Testis (tissue), 3 donors: ENCODE data around the gene MRPL9. TPM values are rescaled to one million over a fixed set of nuclear protein-coding genes. Genes with fewer than 3 reads are reported as not detected.

Source experiments
- DNase-seq: peaks from one replicate; pipeline ENCODE4 v3.0.0-alpha.2; 2019
- H3K27ac ChIP-seq, 2 donors: fragments of 200-600 bp; sonication (generic); one replicate each; pipeline ENCODE4 v1.5.1; 2019
- H3K27me3 ChIP-seq: fragments of 200-600 bp; sonication (generic); one replicate; pipeline ENCODE4 v1.5.1; 2019
- H3K36me3 ChIP-seq: fragments of 200-600 bp; sonication (generic); one replicate; pipeline ENCODE4 v1.5.1; 2017; ENCODE audit warnings: low read depth; ENCODE audit errors: missing control alignments
- H3K4me1 ChIP-seq: fragments of 200-600 bp; sonication (generic); one replicate; pipeline ENCODE4 v1.5.1; 2019
- H3K4me3 ChIP-seq, 2 donors: fragments of 200-600 bp; sonication (generic); one replicate each; pipeline ENCODE4 v1.5.1; 2017 to 2019
- H3K9me3 ChIP-seq: fragments of 200-600 bp; sonication (generic); one replicate; pipeline ENCODE4 v1.5.1; 2017
- POLR2A ChIP-seq: fragments of 450-650 bp; IDR thresholded peaks from one replicate; pipeline ENCODE4 v1.6.1; 2017; ENCODE audit warnings: antibody characterized with exemption, mild to moderate bottlenecking, moderate library complexity
- WGBS, 2 donors: methylation state at CpG; one replicate each; pipeline ENCODE4 v1.1.5; 2018; 5-methylcytosine and 5-hydroxymethylcytosine counted together
- intact Hi-C: fragments of 100-400 bp; cut with DNase I; formaldehyde crosslinking; loops from one replicate; pipeline ENCODE4 v1.15.1; 2023; ENCODE audit warnings: low total_unique reads
- polyA plus RNA-seq: library from polyadenylated mRNA; stranded (reverse); fragments of 350-450 nt; fragmentation: Illumina TruSeq; extraction: RNeasy Lipid Tissue Mini Kit (QIAGEN cat#74804); gene quantifications from one replicate; pipeline ENCODE4 v1.2.3, GENCODE V29; 2014; ENCODE audit warnings: low read depth, low replicate concordance; ENCODE audit not compliant: insufficient read depth
- total RNA-seq, 2 donors: library from RNA; depleted of rRNA; stranded (reverse); fragments of >200 nt; gene quantifications; one replicate each; pipeline ENCODE4 v1.2.3, GENCODE V29; 2016
- TF ChIP-seq, protein P1 (sequence below), 3 experiments: fragments of 450-650 bp in 2 of 3; fragments of 200-600 bp in 1 of 3; sonication (generic) in 1 of 3; IDR thresholded peaks; one replicate each; pipeline ENCODE4 v1.5.1; 2016 to 2019; ENCODE audit warnings: antibody characterized with exemption in 3 of 3, mild to moderate bottlenecking in 2 of 3, moderate library complexity in 1 of 3

Gene MRPL9
- total and polyA plus RNA-seq, 3 donors from 2014 or later: 53.5 to 75.0 (median 70.6) TPM

DNA sequence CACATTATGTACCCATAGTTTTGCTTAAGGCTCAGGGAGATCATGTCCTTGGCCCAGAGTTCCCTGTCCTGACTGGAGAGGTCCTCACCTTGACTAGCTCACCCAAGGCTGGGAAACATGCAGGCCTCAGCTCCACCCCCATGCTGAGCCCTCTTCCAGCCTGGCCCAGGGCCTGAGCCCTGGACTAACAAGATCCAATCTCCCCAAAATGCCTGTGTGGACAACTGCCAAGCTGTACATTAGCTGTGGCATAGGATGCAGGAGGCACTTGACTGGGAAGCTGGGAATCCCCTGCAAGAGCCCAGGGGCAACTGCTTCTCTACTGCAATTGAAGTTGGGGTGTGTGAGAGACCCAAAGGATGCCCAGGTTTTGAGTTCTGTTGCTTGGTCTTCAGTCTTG is 39.9 kb upstream of the MRPL9 start:
- Histone ChIP-seq H3K36me3 (no peaks in the 10 kb centered on the region), H3K27me3 (no peaks in the 10 kb centered on the region), H3K4me1 (no peaks in the 10 kb centered on the region), H3K27ac (no peak overlapping the region), H3K4me3 (no peak overlapping the region), H3K9me3 (no peaks in the 10 kb centered on the region)
- TF ChIP-seq, protein P1, sequence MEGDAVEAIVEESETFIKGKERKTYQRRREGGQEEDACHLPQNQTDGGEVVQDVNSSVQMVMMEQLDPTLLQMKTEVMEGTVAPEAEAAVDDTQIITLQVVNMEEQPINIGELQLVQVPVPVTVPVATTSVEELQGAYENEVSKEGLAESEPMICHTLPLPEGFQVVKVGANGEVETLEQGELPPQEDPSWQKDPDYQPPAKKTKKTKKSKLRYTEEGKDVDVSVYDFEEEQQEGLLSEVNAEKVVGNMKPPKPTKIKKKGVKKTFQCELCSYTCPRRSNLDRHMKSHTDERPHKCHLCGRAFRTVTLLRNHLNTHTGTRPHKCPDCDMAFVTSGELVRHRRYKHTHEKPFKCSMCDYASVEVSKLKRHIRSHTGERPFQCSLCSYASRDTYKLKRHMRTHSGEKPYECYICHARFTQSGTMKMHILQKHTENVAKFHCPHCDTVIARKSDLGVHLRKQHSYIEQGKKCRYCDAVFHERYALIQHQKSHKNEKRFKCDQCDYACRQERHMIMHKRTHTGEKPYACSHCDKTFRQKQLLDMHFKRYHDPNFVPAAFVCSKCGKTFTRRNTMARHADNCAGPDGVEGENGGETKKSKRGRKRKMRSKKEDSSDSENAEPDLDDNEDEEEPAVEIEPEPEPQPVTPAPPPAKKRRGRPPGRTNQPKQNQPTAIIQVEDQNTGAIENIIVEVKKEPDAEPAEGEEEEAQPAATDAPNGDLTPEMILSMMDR (IDR thresholded peaks at IDR 0.05): no peak
- TF ChIP-seq POLR2A: no peak
- intact Hi-C loops: no loop called here
- DNase-seq: no peak

DNA sequence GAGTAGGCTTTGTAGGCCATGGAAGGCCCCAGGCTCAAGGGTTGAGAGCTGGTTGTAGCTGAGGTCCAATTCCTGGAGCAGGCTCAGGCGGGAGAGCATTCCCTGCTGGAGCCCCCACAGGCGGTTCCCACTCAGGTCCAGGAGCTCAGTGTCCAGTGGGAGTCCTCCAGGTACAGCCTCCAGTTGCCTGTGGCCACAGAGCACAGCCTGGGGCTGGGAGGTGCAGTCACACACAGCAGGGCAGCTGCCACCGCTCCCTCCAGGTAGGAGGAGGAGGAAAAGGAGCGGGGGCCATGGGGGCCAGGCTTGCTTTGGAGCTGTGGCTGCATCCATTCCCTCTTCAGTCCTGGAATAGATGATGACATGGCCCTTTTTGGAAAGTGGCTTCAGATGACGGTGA is 39.1 kb upstream of the MRPL9 start:
- no peaks in the 10 kb centered on the region for H3K4me1 ChIP-seq
- no peaks in the 10 kb centered on the region for H3K27me3 ChIP-seq
- WGBS, 2 donors: 96 to 97% methylated on average over 5 of the region's 5 CpGs
- TF ChIP-seq, protein P1 (IDR thresholded peaks at IDR 0.05): no peak
- TF ChIP-seq POLR2A: no peak
- no peak overlapping the region for H3K27ac ChIP-seq
- no peaks in the 10 kb centered on the region for H3K9me3 ChIP-seq
- H3K4me3 ChIP-seq: no peak overlapping the region
- intact Hi-C loops: no loop called here
- no peaks in the 10 kb centered on the region for H3K36me3 ChIP-seq
- no peak for DNase-seq

DNA sequence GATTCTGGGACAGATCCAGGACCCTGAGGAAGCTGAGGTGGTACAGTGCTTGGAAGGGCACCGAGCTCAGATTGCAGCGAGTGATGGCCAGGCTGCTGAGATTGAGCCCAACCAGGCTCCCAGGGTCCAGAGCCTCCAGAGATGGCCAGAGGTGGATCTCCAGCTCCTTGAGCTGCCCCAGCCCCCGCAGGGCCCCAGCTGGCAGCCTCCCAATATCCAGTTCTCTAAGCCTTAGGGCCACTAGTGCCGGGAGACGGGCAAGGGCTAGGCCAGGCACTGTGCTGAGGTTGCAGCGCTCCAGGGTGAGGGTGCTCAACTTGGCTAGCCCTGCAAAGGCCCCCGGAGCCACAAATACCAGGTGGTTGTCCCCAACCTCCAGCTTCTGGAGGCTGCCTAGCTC is 38.5 kb upstream of the MRPL9 start:
- 89 to 96% methylated on average over 3 to 7 of the region's 7 CpGs for WGBS, 2 donors
- no peak overlapping the region for H3K27ac ChIP-seq
- no peak for TF ChIP-seq POLR2A
- TF ChIP-seq, protein P1 (IDR thresholded peaks at IDR 0.05): no peak
- no peaks in the 10 kb centered on the region for H3K27me3 ChIP-seq
- no peak for DNase-seq
- H3K9me3 ChIP-seq: no peaks in the 10 kb centered on the region
- H3K4me3 ChIP-seq: no peak overlapping the region
- intact Hi-C loops: no loop called here
- H3K4me1 ChIP-seq: no peaks in the 10 kb centered on the region
- H3K36me3 ChIP-seq: no peaks in the 10 kb centered on the region

DNA sequence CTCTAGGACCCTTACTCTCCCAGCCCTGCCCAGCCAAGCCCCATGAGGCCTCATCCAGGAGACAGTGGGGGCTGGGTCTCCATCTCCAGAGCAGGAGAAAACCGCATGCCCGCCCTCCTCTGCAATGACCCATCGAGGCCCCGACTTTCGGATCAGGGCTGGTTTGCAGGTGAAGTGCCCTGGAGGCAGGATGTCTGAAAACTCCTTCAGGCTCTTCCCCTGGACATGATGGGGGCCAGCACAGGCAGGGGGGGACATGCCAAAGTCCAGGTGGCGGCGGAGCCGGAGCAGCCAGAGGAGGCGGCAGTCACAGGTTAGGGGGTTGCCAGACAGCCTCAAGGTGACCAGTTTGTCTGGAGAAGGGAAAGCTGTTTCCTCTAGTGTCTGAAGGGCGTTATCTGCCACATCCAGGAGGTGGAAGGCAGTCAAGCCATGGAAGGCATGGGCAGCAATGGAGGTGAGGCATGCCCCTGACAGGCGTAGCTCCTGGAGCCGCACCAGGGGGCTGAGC is 38.1 kb upstream of the MRPL9 start:
- TF ChIP-seq POLR2A: no peak
- TF ChIP-seq, protein P1 (IDR thresholded peaks at IDR 0.05): no peak
- WGBS, 2 donors: 92 to 93% methylated on average over 8 to 12 of the region's 12 CpGs
- intact Hi-C loops: no loop called here
- no peaks in the 10 kb centered on the region for H3K27me3 ChIP-seq
- no peaks in the 10 kb centered on the region for H3K9me3 ChIP-seq
- no peak for DNase-seq
- H3K4me1 ChIP-seq: no peaks in the 10 kb centered on the region
- H3K27ac ChIP-seq: no peak overlapping the region
- H3K4me3 ChIP-seq: no peak overlapping the region
- no peaks in the 10 kb centered on the region for H3K36me3 ChIP-seq

DNA sequence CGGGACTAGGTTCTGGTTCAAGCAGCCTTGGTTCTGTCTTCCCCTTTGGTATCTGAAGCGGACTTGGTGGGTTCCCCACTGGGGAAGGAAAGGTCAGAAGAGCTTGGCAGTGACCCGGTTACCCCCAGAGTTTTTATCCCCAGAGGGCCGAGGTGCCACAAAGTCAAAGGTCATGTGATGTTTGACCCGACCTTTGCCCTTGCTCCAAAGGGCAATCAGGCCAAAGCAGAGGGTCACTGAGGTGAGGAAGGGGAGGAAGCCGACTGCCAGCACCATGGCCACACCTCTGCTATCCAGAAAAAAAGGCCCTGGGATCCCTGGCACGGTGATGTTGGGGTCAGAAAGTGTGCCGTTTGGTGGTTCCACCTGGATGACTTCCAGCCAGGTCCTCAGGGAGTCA is 37.5 kb upstream of the MRPL9 start:
- intact Hi-C loops: no loop called here

More for the DNA sequence above, 37.5 kb upstream of the MRPL9 start:
- no peak for DNase-seq
- TF ChIP-seq, protein P1 (IDR thresholded peaks at IDR 0.05): no peak
- no peak overlapping the region for H3K27ac ChIP-seq
- H3K27me3 ChIP-seq: no peaks in the 10 kb centered on the region
- no peak overlapping the region for H3K4me3 ChIP-seq
- H3K36me3 ChIP-seq: no peaks in the 10 kb centered on the region
- H3K4me1 ChIP-seq: no peaks in the 10 kb centered on the region
- no peaks in the 10 kb centered on the region for H3K9me3 ChIP-seq
- 61 to 79% methylated on average over 3 to 8 of the region's 8 CpGs for WGBS, 2 donors
